ENCODE results near the gene IKBKE. TPM values are rescaled to one million over a fixed set of nuclear protein-coding genes. Genes with fewer than 3 reads are reported as not detected.

The IKBKE gene
- total RNA-seq, 1 donor from 2014 or later = 8.5 TPM

GRCh38 chr1:206455666-206456344 is 14.5 kb upstream of the IKBKE start:
- no peak for TF ChIP-seq CTCF (IDR thresholded peaks at IDR 0.05)
- Histone ChIP-seq H3K27me3 (no peaks in the 10 kb centered on the region), H3K36me3 (peaks cover 52% of the 10 kb centered on the region), H3K4me3 (no peak overlapping the region), H3K27ac (no peak overlapping the region), H3K4me1 (peaks cover 6% of the 10 kb centered on the region), H3K9me3 (no peaks in the 10 kb centered on the region)
- intact Hi-C loops (cut with DNase I) = no loop called here
- no peak for ATAC-seq
- no peak for DNase-seq

- Histone ChIP-seq H3K9me3 (no peaks in the 10 kb centered on the region), H3K27ac (no peak overlapping the region), H3K36me3 (peaks cover 43% of the 10 kb centered on the region), H3K4me3 (no peak overlapping the region), H3K27me3 (no peaks in the 10 kb centered on the region), H3K4me1 (peaks cover 6% of the 10 kb centered on the region)
- ATAC-seq (peak; percentile 62), DNase-seq (peak; percentile 55)
- no peak for TF ChIP-seq CTCF (IDR thresholded peaks at IDR 0.05)
- intact Hi-C loops (cut with DNase I) = no loop called here
Measured at GRCh38 chr1:206456577-206457370, 13.5 kb upstream of the IKBKE start.

DNA sequence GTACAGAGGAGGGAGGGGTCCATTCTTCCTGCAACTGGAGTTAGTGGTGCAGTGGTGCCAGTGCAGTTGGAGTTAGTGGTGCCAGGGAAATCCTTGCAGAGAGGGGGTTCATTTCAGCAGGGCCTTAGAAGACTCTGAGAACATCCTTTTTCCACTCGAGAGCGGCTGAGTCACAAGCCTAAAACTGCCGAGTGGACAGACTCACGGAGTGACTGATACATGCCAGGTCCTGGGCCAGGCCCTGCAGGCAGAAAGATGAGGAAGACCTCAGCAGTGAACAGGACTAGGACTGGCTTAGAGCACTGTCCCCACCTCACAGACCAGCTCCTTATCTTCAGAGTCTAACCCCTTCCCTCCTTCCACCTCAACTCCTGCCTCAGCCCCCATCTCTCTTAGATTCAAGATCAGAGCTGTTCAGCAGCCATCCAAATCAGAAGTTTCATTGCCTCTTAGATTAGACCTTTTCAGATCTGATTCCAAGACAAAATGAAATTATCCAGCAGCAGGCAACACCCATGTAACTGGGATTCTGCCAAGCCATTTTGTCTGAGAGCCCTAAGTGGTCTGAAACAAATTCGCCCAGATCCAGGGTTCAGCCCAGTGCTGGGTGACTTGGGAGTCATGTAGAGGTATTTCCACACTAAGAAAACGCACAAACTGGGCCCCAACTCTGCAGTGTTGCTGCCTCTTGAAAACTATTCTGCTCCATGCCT is 12.7 kb upstream of the IKBKE start:
- intact Hi-C loops (cut with DNase I) = no loop called here
- Histone ChIP-seq H3K27me3 (no peaks in the 10 kb centered on the region), H3K9me3 (no peaks in the 10 kb centered on the region), H3K36me3 (peaks cover 39% of the 10 kb centered on the region), H3K27ac (no peak overlapping the region), H3K4me1 (peaks cover 6% of the 10 kb centered on the region), H3K4me3 (no peak overlapping the region)
- peak; percentile 35 for ATAC-seq
- TF ChIP-seq CTCF (IDR thresholded peaks at IDR 0.05) = no peak
- no peak for DNase-seq

DNA sequence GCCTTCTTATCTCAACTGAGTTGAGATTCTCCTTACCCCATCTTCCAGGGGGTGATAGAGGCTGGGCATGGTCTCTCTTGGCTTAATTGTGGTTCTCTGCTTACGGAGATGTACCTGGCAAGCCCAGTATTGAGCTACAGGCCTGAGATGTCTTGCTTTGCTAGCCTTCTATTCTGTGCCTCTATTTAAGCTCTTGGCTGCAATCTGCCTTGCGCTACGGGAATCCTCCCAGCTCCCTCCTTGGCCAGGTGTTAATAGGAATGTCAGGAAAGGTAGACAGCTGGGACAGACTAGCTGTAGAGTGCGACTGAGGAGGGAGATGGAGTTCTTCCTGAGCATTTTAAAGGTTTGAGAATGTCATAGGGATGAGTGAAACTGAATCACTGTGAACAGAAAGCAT is 10.6 kb upstream of the IKBKE start:
- no peak for TF ChIP-seq CTCF (IDR thresholded peaks at IDR 0.05)
- ATAC-seq (no peak), DNase-seq (no peak)
- Histone ChIP-seq H3K36me3 (peaks cover 21% of the 10 kb centered on the region), H3K27ac (no peak overlapping the region), H3K27me3 (no peaks in the 10 kb centered on the region), H3K4me1 (peaks cover 6% of the 10 kb centered on the region), H3K9me3 (no peaks in the 10 kb centered on the region), H3K4me3 (no peak overlapping the region)
- intact Hi-C loops (cut with DNase I) = no loop called here

GRCh38 chr1:206460836-206461426 is 9.3 kb upstream of the IKBKE start:
- Histone ChIP-seq H3K36me3 (peaks cover 16% of the 10 kb centered on the region), H3K4me3 (no peak overlapping the region), H3K27me3 (no peaks in the 10 kb centered on the region), H3K4me1 (peaks cover 6% of the 10 kb centered on the region), H3K9me3 (no peaks in the 10 kb centered on the region), H3K27ac (no peak overlapping the region)
- intact Hi-C loops (cut with DNase I) = no loop called here
- no peak for ATAC-seq
- no peak for TF ChIP-seq CTCF (IDR thresholded peaks at IDR 0.05)
- DNase-seq = peak; percentile 61

All from upper lobe of right lung (tissue), 1 donor.